WTC11 (cell line): Measurements from ENCODE around the gene SPINK1. TPM values are rescaled to one million over a fixed set of nuclear protein-coding genes. Genes with fewer than 3 reads are reported as not detected.
A peak's percentile ranks its signal among the peaks of the same experiment; 100 is the strongest.

Source experiments
- ATAC-seq: fragments of 200-7000 bp; cut with Tn5 transposase; 2 replicates; pipeline ENCODE4 v1.10.0; 2021; ENCODE audit warnings: mild to moderate bottlenecking, moderate library complexity
- CTCF ChIA-PET: fragments of 300-600 bp; sonication (Branson Sonifier 250); formaldehyde crosslinking; loops from one replicate; lab custom pipeline; 2021; ENCODE audit warnings: antibody characterized with exemption; lab: Charles Lee
- POLR2A ChIA-PET: fragments of 350-600 bp; sonication (Branson Sonifier 250); formaldehyde crosslinking; loops from one replicate; lab custom pipeline; 2021; ENCODE audit warnings: antibody characterized with exemption; lab: Charles Lee
- DNase-seq: peaks from one replicate; pipeline ENCODE4 v3.0.0; 2021; ENCODE audit warnings: low spot score
- H3K27ac Mint-ChIP-seq: 2 replicates; pipeline ENCODE4 v1.8.0; 2021; ENCODE audit warnings: mixed read lengths
- H3K27me3 Mint-ChIP-seq: 2 replicates; pipeline ENCODE4 v1.8.0; 2021; ENCODE audit warnings: low read depth, mild to moderate bottlenecking, moderate library complexity, mixed read lengths
- H3K36me3 Mint-ChIP-seq: 2 replicates; pipeline ENCODE4 v1.8.0; 2021; ENCODE audit warnings: mixed read lengths
- H3K4me1 Mint-ChIP-seq: 2 replicates; pipeline ENCODE4 v1.8.0; 2022; ENCODE audit warnings: mixed read lengths
- H3K4me3 Mint-ChIP-seq: 2 replicates; pipeline ENCODE4 v1.8.0; 2021; ENCODE audit warnings: mild to moderate bottlenecking, moderate library complexity, mixed read lengths
- H3K9me3 Mint-ChIP-seq: 2 replicates; pipeline ENCODE4 v1.8.0; 2021; ENCODE audit warnings: mixed read lengths
- AFF4 ChIP-seq: sonication (generic); formaldehyde crosslinking; IDR thresholded peaks from 2 replicates; pipeline ENCODE4 v1.8.1; 2023; ENCODE audit warnings: mild to moderate bottlenecking, missing genetic modification reagents, borderline replicate concordance
- CREM ChIP-seq: sonication (generic); formaldehyde crosslinking; IDR thresholded peaks from 2 replicates; pipeline ENCODE4 v1.8.1; 2022; ENCODE audit warnings: mild to moderate bottlenecking, missing genetic modification reagents, moderate library complexity
- ETV6 ChIP-seq: sonication (generic); formaldehyde crosslinking; IDR thresholded peaks from 2 replicates; pipeline ENCODE4 v1.8.1; 2022; ENCODE audit warnings: mild to moderate bottlenecking, missing genetic modification reagents
- FOXK1 ChIP-seq: sonication (generic); formaldehyde crosslinking; IDR thresholded peaks from 2 replicates; pipeline ENCODE4 v1.8.0; 2022; ENCODE audit warnings: mild to moderate bottlenecking, moderate library complexity, missing genetic modification reagents
- FOXP1 ChIP-seq: sonication (generic); formaldehyde crosslinking; IDR thresholded peaks from 2 replicates; pipeline ENCODE4 v1.8.0; 2022; ENCODE audit warnings: missing genetic modification reagents, mild to moderate bottlenecking, moderate library complexity, borderline replicate concordance
- HMGXB4 ChIP-seq: sonication (generic); formaldehyde crosslinking; IDR thresholded peaks from 2 replicates; pipeline ENCODE4 v1.8.1; 2023; ENCODE audit warnings: mild to moderate bottlenecking, moderate library complexity, missing genetic modification reagents
- IRF1 ChIP-seq: sonication (generic); formaldehyde crosslinking; IDR thresholded peaks from 2 replicates; pipeline ENCODE4 v1.8.0; 2023; ENCODE audit warnings: missing genetic modification reagents
- KAT7 ChIP-seq: sonication (generic); formaldehyde crosslinking; IDR thresholded peaks from 2 replicates; pipeline ENCODE4 v1.8.1; 2023; ENCODE audit warnings: missing genetic modification reagents, mild to moderate bottlenecking, borderline replicate concordance
- MXD4 ChIP-seq: fragments of 250-450 bp; sonication (Bioruptor Pico); IDR thresholded peaks from 2 replicates; pipeline ENCODE4 v1.8.0; 2021; ENCODE audit warnings: mild to moderate bottlenecking, moderate library complexity, borderline replicate concordance
- NR3C1 ChIP-seq: sonication (generic); formaldehyde crosslinking; conservative IDR thresholded peaks from 2 replicates; pipeline ENCODE4 v1.8.1; 2023; ENCODE audit warnings: low read depth, mild to moderate bottlenecking, missing genetic modification reagents
- PRRX2 ChIP-seq: fragments of 250-450 bp; sonication (Bioruptor Pico); IDR thresholded peaks from 2 replicates; pipeline ENCODE4 v1.8.0; 2021; ENCODE audit warnings: mild to moderate bottlenecking
- SMAD3 ChIP-seq: sonication (generic); formaldehyde crosslinking; IDR thresholded peaks from 2 replicates; pipeline ENCODE4 v1.8.0; 2022; ENCODE audit warnings: missing genetic modification reagents, mild to moderate bottlenecking, borderline replicate concordance
- TCF7 ChIP-seq: sonication (generic); formaldehyde crosslinking; IDR thresholded peaks from 2 replicates; pipeline ENCODE4 v1.8.0; 2022; ENCODE audit warnings: mild to moderate bottlenecking, low read depth, missing genetic modification reagents, moderate library complexity
- TEAD1 ChIP-seq: sonication (generic); formaldehyde crosslinking; IDR thresholded peaks from 2 replicates; pipeline ENCODE4 v1.8.0; 2022; ENCODE audit warnings: mild to moderate bottlenecking, missing genetic modification reagents
- ZBTB21 ChIP-seq: sonication (generic); formaldehyde crosslinking; IDR thresholded peaks from 2 replicates; pipeline ENCODE4 v1.8.1; 2023; ENCODE audit warnings: mild to moderate bottlenecking, missing genetic modification reagents, borderline replicate concordance
- total RNA-seq: library from RNA; stranded (reverse); gene quantifications from 3 replicates; pipeline ENCODE4 v1.2.3, GENCODE V29; 2021
- TF ChIP-seq, protein P1 (sequence below): fragments of 250-450 bp; sonication (Bioruptor Pico); IDR thresholded peaks from 2 replicates; pipeline ENCODE4 v1.9.0; 2021; ENCODE audit warnings: mild to moderate bottlenecking
- TF ChIP-seq, protein P2 (sequence below): sonication (generic); formaldehyde crosslinking; conservative IDR thresholded peaks from 2 replicates; pipeline ENCODE4 v1.8.1; 2023; ENCODE audit warnings: mild to moderate bottlenecking, low read depth, missing genetic modification reagents, moderate library complexity
- TF ChIP-seq, protein P3 (sequence below): sonication (generic); formaldehyde crosslinking; IDR thresholded peaks from 2 replicates; pipeline ENCODE4 v1.8.0; 2022; ENCODE audit warnings: mild to moderate bottlenecking, missing genetic modification reagents

The SPINK1 gene
- total RNA-seq, 1 experiment from 2014 or later = 5.4 TPM

GRCh38 chr5:147780924-147781573 is 50.4 kb downstream of the SPINK1 start:
- CTCF ChIA-PET = interaction anchor here (1.8 kb wide), 1 partner anchor 90 kb away, joined by 9 read pairs; no protein-coding TSS in a partner anchor
- peak overlapping the region; percentile 88 for H3K27ac Mint-ChIP-seq
- ATAC-seq (peak; percentile 4; the same call in 1 of the 2 replicates), DNase-seq (no peak)
- no peaks in the 10 kb centered on the region for H3K27me3 Mint-ChIP-seq
- peaks cover 11% of the 10 kb centered on the region for H3K9me3 Mint-ChIP-seq
- peaks cover 12% of the 10 kb centered on the region for H3K36me3 Mint-ChIP-seq
- TF ChIP-seq KAT7 (CRISPR knock-in tag) (no peak), ETV6 (CRISPR knock-in tag) (no peak), AFF4 (CRISPR knock-in tag) (no peak), HMGXB4 (CRISPR knock-in tag) (no peak), ZBTB21 (no peak), FOXP1 (CRISPR knock-in tag) (no peak), FOXK1 (CRISPR knock-in tag) (no peak), MXD4 (no peak), CREM (no peak), IRF1 (CRISPR knock-in tag) (no peak), TEAD1 (CRISPR knock-in tag) (no peak), SMAD3 (CRISPR knock-in tag) (no peak), NR3C1 (CRISPR knock-in tag) (no peak), PRRX2 (no peak), TCF7 (CRISPR knock-in tag) (no peak)
- TF ChIP-seq, protein P1, sequence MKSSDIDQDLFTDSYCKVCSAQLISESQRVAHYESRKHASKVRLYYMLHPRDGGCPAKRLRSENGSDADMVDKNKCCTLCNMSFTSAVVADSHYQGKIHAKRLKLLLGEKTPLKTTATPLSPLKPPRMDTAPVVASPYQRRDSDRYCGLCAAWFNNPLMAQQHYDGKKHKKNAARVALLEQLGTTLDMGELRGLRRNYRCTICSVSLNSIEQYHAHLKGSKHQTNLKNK (CRISPR knock-in tag) = no peak
- TF ChIP-seq, protein P2, sequence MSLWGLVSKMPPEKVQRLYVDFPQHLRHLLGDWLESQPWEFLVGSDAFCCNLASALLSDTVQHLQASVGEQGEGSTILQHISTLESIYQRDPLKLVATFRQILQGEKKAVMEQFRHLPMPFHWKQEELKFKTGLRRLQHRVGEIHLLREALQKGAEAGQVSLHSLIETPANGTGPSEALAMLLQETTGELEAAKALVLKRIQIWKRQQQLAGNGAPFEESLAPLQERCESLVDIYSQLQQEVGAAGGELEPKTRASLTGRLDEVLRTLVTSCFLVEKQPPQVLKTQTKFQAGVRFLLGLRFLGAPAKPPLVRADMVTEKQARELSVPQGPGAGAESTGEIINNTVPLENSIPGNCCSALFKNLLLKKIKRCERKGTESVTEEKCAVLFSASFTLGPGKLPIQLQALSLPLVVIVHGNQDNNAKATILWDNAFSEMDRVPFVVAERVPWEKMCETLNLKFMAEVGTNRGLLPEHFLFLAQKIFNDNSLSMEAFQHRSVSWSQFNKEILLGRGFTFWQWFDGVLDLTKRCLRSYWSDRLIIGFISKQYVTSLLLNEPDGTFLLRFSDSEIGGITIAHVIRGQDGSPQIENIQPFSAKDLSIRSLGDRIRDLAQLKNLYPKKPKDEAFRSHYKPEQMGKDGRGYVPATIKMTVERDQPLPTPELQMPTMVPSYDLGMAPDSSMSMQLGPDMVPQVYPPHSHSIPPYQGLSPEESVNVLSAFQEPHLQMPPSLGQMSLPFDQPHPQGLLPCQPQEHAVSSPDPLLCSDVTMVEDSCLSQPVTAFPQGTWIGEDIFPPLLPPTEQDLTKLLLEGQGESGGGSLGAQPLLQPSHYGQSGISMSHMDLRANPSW = no peak
- TF ChIP-seq, protein P3, sequence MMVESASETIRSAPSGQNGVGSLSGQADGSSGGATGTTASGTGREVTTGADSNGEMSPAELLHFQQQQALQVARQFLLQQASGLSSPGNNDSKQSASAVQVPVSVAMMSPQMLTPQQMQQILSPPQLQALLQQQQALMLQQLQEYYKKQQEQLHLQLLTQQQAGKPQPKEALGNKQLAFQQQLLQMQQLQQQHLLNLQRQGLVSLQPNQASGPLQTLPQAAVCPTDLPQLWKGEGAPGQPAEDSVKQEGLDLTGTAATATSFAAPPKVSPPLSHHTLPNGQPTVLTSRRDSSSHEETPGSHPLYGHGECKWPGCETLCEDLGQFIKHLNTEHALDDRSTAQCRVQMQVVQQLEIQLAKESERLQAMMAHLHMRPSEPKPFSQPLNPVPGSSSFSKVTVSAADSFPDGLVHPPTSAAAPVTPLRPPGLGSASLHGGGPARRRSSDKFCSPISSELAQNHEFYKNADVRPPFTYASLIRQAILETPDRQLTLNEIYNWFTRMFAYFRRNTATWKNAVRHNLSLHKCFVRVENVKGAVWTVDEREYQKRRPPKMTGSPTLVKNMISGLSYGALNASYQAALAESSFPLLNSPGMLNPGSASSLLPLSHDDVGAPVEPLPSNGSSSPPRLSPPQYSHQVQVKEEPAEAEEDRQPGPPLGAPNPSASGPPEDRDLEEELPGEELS (CRISPR knock-in tag) = no peak
- peak overlapping the region; percentile 92 for H3K4me3 Mint-ChIP-seq
- H3K4me1 Mint-ChIP-seq = peaks cover 41% of the 10 kb centered on the region
- POLR2A ChIA-PET = interaction anchor here (1.1 kb wide), 1 partner anchor 59 kb away, joined by 3 read pairs; no protein-coding TSS in a partner anchor
